HG03469 (cell line): Measurements from ENCODE around the gene ADRB1.

ENCODE experiments used
- ATAC-seq: cut with Tn5 transposase; IDR thresholded peaks from one replicate; pipeline ENCODE4 v1.9.1; 2021; ENCODE audit warnings: mild to moderate bottlenecking, moderate library complexity, moderate number of reproducible peaks; ENCODE audit not compliant: unreplicated experiment

Gene ADRB1

GRCh38 chr10:114053946-114054345 is 10.3 kb downstream of the ADRB1 start:
- ATAC-seq = no peak

- no peak for ATAC-seq
Observed at GRCh38 chr10:114057855-114058254, 14.2 kb downstream of the ADRB1 start.

- ATAC-seq = no peak
Observed at GRCh38 chr10:114058297-114058696, 14.6 kb downstream of the ADRB1 start.

GRCh38 chr10:114059561-114059960 is 15.9 kb downstream of the ADRB1 start:
- no peak for ATAC-seq

- no peak for ATAC-seq
Observed at GRCh38 chr10:114060456-114060855, 16.8 kb downstream of the ADRB1 start.

GRCh38 chr10:114061148-114061547 is 17.5 kb downstream of the ADRB1 start:
- no peak for ATAC-seq

- ATAC-seq = no peak
Observed at GRCh38 chr10:114061789-114062188, 18.1 kb downstream of the ADRB1 start.

- ATAC-seq = no peak
Observed at GRCh38 chr10:114064151-114065048, 20.7 kb downstream of the ADRB1 start.

GRCh38 chr10:114065049-114065435 is 21.4 kb downstream of the ADRB1 start:
- ATAC-seq = no peak

GRCh38 chr10:114068054-114068707 is 24.5 kb downstream of the ADRB1 start:
- no peak for ATAC-seq

GRCh38 chr10:114070710-114071109 is 27.0 kb downstream of the ADRB1 start:
- no peak for ATAC-seq

- ATAC-seq = no peak
Observed at GRCh38 chr10:114071178-114071577, 27.5 kb downstream of the ADRB1 start.

- ATAC-seq = no peak
Observed at GRCh38 chr10:114073395-114074186, 29.9 kb downstream of the ADRB1 start.

GRCh38 chr10:114075093-114075492 is 31.4 kb downstream of the ADRB1 start:
- no peak for ATAC-seq

- no peak for ATAC-seq
Observed at GRCh38 chr10:114077347-114077746, 33.7 kb downstream of the ADRB1 start.

- ATAC-seq = no peak
Observed at GRCh38 chr10:114077815-114078219, 34.2 kb downstream of the ADRB1 start.

- no peak for ATAC-seq
Observed at GRCh38 chr10:114078346-114078745, 34.7 kb downstream of the ADRB1 start.

- no peak for ATAC-seq
Observed at GRCh38 chr10:114079421-114079820, 35.8 kb downstream of the ADRB1 start.

GRCh38 chr10:114081911-114082583 is 38.4 kb downstream of the ADRB1 start:
- no peak for ATAC-seq

- ATAC-seq = no peak
Observed at GRCh38 chr10:114083040-114083439, 39.4 kb downstream of the ADRB1 start.

- no peak for ATAC-seq
Observed at GRCh38 chr10:114084215-114084614, 40.5 kb downstream of the ADRB1 start.
